GM18505 (cell line): ENCODE results near the gene SMURF2.
A peak's percentile ranks its signal among the peaks of the same experiment; 100 is the strongest.

Source experiments
- ATAC-seq: cut with Tn5 transposase; IDR thresholded peaks from one replicate; pipeline ENCODE4 v1.9.1; 2021; ENCODE audit not compliant: unreplicated experiment
- POLR2A ChIP-seq: IDR thresholded peaks from 4 replicates; pipeline ENCODE4 v1.6.1; 2011; ENCODE audit warnings: borderline replicate concordance; ENCODE audit not compliant: insufficient read depth, insufficient read length; ENCODE audit errors: extremely low read depth

SMURF2 gene

DNA sequence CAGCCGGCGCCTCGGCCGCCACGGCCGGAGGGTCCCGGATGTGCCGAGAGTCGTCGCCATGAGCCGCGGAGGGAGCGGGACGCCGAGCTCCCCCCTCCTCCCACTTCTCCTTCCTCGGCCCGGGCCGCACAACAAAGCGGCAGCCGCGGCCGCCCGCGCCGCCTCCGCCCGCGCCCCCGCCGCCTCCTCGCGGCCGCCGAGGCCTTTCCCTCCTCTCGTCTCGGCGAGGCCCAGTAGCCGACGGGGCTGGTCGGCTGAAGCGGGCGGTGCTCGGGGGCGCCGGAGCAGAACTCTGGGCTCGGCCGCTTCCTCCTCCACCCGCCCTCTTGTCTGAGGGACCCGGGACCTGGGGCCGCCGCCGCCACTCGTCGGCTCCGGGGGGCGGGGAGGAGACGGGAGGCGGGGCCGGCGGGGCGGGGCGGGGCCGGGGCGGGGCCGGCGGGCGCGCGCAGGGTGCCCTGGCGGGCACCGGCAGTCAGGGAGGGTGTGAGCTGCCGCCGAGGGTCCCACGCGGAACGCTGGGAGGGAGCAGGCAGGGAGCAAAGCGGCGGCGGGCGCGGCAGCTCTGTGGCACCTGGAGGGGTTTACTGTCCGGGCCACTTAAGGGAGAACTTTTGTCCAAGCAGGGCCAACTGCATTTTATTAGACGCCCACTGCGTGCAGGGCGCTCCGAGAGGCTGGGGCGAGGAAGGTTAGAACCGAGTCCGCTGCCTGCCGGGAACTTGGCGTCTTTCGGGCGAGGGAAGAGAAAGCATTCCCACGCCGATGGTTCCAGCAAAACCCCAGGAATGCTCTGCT, at the start of gene SMURF2:
SMURF2 (minus strand) TSS at position 332 of the 798 bp plus-strand sequence. CDS start 427 bp downstream, outside the sequence.
- TF ChIP-seq POLR2A = peak; percentile 86
- ATAC-seq = peak; percentile 82

GRCh38 chr17:64709481-64709880, 47.4 kb upstream of the SMURF2 start:
- TF ChIP-seq POLR2A = no peak
- no peak for ATAC-seq

DNA sequence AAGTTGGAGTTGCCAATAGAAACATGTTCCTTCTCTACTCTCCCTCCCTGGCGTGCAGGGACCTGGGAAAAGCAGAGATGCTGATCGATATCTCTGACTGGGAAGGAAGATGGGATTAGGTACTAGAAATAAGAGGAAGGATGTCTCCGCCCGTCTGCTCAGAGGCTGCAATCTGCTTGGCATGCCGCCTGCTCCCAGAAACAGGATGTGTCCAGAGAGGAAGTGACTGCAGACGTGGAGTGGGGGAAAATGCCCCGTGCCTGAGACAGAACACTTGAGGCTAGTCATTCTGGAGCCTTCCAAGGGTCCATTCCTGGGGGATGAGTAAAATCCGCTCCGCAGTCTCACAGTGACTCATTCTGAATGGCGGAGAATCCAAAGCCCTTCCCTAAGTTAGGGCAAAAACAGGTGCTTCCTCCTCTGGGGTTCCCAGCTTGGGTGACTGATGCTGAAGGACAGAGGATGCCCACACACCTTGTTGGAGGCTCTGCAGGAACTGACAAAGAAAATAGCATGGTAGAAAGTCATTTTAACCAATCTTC, 45.0 kb upstream of the SMURF2 start:
- no peak for ATAC-seq
- TF ChIP-seq POLR2A = no peak

DNA sequence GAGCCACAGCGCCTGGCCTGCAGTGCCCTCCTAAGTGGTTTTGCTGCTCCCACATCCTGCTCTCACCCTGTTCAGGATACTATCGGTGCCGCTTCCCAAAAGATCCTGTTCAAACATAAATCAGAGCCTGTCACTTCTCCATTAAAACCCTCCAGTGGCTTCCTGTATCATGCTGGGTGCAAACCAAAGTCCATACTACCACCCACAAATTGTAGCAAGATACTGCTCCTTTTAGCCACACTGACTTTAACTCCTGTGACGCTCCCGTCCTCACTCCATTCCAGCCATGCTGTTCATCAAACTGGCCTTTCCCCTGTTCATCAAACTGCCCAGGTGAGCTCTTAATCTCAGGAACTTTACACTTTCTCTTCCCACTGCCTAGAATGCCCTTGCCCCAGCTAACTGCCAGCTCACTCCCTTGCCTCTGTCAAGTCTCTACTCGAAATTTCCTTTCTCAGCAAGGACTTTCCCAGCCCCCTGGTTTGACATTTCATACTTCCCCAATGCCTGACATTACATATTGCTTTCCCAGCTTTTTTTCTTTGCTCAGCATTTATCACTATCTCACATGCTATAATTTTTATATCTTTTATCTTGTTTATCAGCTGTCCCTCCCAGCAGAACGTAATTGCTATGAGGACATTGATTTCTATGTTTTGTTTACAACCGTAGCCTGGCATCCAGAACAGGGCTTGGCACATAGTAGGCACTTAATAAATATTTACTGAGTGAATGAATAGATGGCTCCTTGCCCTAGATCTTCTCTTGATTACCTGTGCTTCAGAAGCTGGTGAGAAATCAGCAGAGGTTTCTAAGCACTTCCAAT, 44.3 kb upstream of the SMURF2 start:
- no peak for ATAC-seq
- no peak for TF ChIP-seq POLR2A

DNA sequence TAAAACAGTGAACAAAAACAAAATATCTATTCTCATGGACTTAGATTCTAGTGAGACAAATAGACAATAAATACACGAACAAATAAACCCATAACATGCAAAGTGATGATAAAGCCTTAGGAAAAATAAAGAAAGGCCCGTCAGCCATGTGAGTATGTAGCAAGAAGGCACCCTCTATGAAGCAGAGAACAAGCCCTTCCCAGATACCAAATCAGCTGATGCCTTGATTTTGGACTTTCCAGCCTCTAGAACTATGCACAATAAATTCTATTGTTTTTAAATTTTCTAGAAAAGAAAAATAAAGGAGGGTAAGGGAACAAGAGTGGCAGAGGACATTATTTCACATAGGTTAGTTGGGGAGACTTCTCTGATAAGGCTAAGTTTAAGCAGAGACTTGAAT, 40.7 kb upstream of the SMURF2 start:
- no peak for ATAC-seq
- no peak for TF ChIP-seq POLR2A

DNA sequence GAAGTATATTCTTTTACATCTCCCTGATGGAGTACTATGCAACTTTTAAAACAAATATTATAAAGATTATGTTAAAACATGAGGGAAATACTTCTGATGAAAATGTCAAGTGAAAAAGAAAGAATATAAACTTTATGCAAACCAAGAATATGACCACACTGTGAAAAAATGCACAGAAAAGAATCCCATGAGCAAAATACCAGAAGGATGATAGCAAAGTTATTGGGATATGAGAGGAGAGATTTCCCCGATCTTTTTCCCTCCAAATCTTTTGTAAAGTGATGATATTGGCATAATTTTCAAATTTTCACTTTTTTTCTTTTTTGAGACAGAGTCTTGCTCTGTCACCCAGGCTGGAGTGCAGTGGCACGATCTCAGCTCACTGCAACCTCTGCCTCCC, 36.6 kb upstream of the SMURF2 start:
- TF ChIP-seq POLR2A = no peak
- no peak for ATAC-seq

DNA sequence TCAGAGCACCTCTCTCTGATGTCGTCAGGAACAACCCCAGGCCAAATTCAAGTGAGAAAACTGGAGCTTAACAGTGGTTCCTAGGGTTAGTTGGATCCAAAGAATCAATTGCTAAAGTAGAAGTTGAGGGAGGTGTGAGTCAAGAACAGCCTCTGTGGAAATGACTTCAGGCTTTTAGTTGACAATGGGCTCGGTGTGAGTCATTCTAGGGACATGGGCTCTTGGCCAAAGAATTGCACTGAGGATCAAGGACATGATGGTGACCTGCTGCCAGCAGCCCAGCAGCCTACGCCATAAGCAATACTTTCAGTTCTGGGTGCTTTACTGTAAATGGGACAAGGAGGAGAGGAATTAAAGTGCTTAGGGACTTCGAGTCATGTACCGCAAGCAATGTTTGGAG, 32.1 kb upstream of the SMURF2 start:
- no peak for ATAC-seq
- no peak for TF ChIP-seq POLR2A

- ATAC-seq = no peak
- no peak for TF ChIP-seq POLR2A
Observed at GRCh38 chr17:64692187-64692586, 30.1 kb upstream of the SMURF2 start.

GRCh38 chr17:64689106-64689505, 27.0 kb upstream of the SMURF2 start:
- ATAC-seq = no peak
- no peak for TF ChIP-seq POLR2A

DNA sequence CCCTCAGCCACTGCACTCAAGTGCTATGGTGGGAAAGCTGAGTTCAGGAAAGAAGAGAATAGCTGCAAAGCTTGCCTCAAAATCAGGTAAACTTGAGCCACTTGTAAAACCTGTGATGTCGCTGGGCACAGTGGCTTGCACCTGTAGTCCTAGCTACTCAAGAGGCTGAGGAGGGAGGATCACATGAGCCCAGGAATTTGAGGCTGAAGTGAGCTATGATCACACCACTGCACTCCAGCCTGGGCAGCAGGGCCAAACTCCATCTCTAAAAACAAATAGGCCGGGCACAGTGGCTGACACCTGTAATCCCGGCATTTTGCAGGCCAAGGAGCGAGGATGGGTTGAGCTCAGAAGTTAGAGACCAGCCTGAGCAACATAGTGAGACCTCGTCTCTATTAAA, 26.4 kb upstream of the SMURF2 start:
- no peak for TF ChIP-seq POLR2A
- ATAC-seq = no peak

DNA sequence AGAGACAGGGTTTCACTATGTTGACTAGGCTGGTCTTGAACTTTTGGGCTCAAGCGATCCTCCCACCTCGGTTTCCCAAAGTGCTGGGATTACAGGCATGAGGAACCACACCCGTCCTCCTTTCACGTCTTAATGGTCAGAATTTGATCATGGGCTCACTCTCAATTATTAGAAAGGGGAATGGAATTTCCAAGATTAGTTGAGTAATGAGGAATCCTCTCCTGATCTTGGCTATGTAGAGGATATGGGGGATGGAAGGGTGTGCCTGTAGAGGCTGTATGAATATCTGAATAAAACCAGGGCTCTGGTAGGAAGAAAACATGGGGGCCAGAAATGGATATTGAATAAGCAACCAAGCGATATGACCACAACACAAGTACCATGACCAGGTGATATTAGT, 25.9 kb upstream of the SMURF2 start:
- ATAC-seq = no peak

GRCh38 chr17:64687376-64687775, 25.3 kb upstream of the SMURF2 start:
- no peak for TF ChIP-seq POLR2A
- ATAC-seq = no peak

More for the DNA sequence above, 25.9 kb upstream of the SMURF2 start:
- no peak for TF ChIP-seq POLR2A

DNA sequence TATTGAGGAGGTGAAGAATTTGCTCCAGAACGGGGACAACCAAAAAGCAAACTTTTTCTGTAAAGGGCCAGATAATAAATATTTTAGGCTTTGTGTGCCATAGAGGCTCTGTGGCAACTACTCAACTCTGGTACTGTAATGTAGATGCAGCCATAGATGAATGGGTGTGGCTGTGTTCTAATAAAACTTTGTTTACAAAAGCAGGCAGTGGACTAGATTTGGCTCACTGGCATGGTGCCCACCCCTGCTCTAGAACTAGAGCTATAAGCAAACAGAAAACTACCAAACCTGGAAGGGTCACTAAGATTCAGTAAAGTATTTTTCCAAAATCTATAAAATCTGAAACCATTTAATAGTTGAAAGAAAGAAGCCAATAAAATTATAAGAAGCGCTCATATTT, 24.6 kb upstream of the SMURF2 start:
- no peak for TF ChIP-seq POLR2A
- no peak for ATAC-seq
